Activated effector memory CD4-positive, alpha-beta T cell treated with anti-CD3 and anti-CD28 coated beads, Interleukin-2, amount 50 U/mL, for 16 hours (primary cell): ENCODE data around the gene GNPTAB.
"Not testable (repeated sequence)": the region's sequence is repeated elsewhere in the genome, so short reads cannot be mapped to it uniquely, and the experiment has no call there.

Experiments used
- DNase-seq: peaks from one replicate; pipeline ENCODE4 v3.0.0-alpha.2; 2020

GNPTAB gene

DNA sequence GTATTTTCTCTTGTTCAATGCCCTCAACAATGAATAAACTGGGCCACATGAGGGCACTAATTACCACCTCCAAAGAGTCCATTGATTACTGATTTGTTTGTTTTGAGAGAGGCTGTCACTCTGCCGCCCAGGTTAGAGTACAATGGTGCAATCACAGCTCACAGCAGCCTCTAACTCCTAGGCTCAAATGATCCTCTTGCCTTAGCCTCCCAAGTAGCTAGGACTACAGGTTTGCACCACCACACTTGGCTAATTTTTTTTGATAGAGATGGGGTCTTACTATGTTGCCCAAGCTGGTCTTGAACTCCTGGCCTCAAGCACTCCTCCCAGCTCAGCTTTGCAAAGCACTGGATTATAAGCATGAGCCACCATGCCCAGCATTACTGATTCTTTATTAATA lies 63.2 kb downstream of the GNPTAB start:
- DNase-seq: no peak

DNA sequence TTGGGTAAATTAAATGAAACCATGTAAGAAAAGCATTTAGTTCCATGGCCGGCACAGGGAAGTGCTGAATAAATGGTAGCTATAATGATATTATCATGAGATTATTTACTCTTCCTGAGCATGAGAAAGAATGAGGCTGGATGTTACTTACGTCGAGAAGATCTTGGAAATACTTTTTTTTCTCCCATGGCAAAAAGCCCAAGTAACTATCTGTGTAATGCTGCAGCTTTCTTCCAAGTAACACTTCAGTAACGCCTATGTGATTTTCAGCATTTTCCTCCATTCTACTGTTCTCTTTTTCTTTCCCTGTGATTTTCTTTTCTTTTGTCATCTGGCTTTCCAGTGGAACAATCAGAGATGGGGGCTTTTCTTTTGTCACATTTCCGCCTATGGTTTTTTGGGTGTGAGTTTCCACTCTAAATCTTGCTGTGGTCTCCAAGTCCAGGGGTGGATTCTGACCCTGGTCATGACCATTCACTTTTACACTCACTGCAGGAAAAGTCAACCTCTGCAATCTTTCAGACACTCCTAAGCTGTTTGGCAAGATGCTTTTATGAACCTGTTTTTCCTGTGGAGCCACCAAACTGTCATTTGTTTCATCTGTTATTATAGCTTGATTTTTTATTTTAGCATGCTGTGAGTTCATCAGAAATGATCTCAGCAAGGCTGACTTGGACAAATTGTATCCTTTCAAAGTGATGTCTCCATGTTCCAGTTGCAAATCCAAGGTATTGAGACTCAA lies 66.5 kb downstream of the GNPTAB start:
- DNase-seq: no peak

DNA sequence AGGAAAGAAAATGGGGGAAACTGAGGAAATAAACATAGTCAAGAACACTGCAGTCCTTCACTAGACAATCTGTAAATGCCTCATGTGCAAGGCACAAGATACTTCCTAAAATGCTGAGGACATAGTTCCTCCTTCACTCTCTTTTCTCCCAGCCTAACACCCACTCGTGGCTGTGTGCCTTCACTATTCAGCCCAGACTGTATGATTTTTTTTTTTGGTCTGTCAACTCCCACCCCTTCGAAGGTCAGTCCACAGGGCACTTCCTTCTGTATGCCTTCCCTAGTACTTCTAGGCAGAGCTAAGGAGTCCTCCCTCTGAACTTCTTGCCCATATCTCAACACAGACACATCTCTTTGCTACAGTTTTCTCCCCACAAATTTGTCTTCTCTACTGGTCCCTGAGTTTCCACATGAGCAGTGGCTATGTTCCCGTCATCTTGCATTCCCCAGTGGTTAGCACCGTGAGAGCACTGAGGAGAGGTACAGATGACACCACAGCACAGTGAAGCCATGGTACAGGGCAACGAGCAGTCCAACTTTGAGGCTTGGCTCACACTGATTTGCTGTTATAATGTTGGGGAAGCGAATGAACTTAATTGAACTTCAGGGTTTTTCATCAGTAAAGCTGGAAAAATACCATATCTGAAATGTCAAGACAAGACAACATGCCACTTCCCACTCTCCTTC lies 67.4 kb downstream of the GNPTAB start:
- no peak for DNase-seq

GRCh38 chr12:101761781-101762180 lies 69.0 kb downstream of the GNPTAB start:
- DNase-seq: no peak

DNA sequence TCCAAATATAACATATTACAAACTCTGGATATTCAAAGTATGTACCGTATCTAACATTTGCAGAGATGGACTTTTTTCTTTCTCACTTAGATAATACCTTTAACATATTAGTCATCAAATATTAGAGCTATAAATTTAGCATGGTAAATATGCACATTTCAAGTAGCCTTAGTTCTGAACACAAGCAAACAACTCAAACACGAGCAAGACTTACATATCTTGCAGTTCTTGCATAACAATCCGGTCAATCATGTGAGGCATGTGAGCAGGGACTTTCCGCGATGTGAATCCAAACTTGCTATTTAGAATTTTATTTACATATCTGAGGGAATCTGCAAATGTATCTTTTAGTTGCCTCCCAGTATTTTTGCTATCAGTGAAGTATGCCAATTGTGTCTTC lies 69.4 kb downstream of the GNPTAB start:
- DNase-seq: no peak

DNA sequence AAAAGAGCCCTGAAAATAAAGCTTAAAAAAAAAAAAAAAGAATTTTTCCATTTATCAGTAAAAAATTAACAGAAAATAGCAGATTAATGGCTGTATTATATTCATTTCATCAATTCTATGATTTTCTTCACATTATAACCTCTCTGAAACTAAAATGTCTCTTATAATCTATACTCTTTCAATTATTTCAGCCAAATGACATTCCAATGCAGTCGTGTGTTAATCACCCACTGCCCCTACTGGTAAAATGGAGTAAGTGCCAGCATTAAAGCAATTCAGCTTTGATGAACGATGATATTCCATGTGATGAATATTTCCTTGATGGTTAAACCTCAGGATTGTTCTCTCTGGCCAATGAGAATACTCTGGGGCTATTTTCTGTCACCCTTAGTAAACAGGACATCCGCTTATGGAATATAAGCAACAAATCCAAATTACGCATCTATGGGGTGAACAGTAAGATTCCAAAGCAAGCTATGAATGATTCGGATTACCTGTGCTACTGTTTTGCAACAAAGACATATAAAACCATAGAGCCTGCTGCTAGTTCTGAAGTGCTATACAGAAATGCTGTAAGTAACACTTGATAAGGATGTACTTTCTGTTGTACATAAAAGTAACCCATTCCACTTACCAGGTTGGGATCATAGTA lies 71.2 kb downstream of the GNPTAB start:
- no peak for DNase-seq

DNA sequence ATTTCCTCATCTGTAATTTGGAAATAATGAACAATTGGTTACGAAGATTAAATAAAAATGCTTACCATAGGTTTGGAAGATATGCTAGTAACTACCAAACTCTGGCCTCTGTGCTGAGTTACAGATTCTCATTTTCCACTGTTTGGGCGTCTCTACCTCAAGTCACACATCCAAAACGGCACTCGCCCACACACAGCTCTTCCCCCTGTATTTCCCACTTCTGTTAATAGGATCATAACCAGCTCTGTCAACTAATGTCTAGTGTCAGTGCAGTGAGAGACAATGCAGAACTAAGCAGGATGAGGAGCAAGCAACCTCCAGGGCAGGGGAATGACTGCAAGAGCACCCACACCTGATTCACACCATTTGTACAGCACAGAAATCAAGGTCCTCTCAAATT lies 80.6 kb downstream of the GNPTAB start:
- no peak for DNase-seq

DNA sequence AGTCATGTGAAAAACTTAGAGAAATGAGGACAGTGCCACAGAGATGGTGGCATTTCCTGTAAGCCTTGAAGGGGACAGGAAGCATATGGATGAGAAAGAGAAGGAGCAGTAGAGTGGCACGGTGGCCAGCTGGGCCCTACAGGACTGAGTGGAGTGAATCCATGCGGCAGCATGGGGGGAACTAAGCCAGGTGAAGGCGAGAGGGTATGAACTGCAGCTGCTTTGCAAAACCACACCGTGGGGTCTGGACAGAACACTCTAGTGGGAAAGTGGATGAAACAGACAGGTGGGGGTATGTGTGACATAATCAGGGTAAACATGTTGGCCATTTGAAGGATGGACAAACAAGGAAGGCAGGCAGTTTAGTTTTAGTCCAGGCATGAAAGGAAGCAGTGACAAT lies 81.1 kb downstream of the GNPTAB start:
- DNase-seq: no peak

GRCh38 chr12:101748907-101749306 lies 81.9 kb downstream of the GNPTAB start:
- DNase-seq: no peak

DNA sequence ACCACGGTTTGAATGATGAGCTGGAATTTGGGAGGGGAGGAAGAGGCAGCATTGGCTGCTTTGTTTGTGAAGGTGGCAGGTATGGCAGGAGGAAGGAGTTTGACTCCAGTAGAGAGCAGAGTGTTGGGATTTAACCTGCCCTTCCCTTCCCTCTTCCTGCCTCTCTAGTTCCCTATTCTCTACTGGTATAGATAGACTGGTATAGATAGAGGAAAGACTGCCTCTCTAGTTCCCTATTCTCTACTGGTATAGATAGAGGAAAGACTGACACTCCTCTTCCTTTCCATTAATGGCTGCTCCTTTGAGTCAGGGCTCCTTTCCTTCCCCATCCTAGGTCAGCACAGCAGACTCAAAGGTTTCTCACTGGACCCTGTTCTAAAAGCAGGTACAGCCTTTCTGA lies 83.1 kb downstream of the GNPTAB start:
- no peak for DNase-seq

DNA sequence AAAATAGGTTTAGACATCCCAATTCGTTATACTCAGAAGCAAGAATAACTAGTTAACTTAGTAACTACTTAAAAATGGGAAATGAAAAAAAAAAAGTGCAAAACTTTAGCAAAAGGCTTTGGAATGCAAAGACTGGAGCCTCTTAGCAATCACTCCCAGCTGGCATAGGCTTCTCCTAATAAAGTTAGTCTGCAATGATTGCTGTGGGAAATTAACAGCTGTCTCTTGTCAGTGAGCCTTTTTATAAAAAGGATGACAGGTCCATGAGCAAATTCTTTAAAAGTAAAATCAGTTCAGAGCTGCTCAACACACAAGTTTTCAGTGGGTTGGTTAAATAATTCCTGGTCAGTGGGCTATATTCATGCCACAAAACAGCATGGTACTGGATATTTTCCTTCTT lies 84.1 kb downstream of the GNPTAB start:
- DNase-seq: no peak

- DNase-seq: no peak
Measured at GRCh38 chr12:101746196-101746595, 84.6 kb downstream of the GNPTAB start.

- no peak for DNase-seq
Measured at GRCh38 chr12:101745481-101745880, 85.3 kb downstream of the GNPTAB start.

DNA sequence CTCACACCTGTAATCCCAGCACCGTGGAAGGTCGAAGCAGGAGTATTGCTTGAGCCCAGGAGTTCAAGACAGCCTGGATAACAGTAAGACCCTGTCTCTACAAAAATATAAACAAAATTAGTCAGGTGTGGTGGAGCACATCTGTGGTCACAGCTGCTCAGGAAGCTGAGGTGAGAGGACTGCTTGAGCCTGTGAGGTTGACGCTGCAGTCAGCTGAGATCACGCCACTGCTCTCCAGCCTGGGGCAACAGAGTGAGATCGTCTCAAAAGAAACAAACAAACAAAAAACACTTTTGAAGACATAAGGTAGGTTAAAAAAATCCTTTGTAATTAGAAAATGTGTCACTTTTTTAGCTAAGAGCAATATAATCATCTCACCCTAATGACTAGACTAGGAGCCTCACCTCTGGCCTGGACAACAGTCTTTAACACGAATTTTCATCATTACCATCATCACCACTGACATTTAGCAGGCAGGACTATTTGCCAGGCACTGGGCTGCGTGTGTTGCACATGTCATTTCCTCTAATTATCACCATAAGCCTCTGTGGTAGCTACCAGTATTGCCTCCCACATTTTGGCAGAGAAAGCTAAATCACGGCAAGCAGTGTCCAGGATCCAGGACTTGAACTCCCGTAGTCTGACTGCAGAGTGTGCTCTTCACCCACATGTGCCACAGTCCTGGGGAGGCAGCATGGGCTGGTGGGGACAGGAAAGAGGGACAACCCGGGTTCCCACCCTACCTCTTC lies 86.9 kb downstream of the GNPTAB start:
- DNase-seq: no peak

- no peak for DNase-seq
Measured at GRCh38 chr12:101743242-101743641, 87.5 kb downstream of the GNPTAB start.

- no peak for DNase-seq
Measured at GRCh38 chr12:101740980-101741379, 89.8 kb downstream of the GNPTAB start.

DNA sequence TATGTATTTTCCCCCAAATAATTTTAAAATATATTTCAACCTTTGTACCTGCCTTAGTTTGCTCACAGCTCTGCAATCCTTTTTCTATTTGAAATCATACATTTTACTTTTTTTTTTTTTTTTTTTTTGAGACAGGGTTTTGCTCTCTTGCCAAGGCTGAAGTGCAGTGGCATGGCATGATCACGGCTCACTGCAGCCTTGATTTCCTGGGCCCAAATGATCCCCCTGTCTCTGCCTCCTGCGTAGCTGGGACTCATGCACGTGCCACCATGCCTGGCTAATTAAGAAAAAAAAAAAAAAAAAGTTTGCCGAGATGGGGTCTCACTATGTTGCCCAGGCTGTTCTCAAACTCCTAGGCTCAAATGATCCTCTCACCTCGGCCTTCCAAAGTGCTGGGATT lies 90.2 kb downstream of the GNPTAB start:
- no peak for DNase-seq

DNA sequence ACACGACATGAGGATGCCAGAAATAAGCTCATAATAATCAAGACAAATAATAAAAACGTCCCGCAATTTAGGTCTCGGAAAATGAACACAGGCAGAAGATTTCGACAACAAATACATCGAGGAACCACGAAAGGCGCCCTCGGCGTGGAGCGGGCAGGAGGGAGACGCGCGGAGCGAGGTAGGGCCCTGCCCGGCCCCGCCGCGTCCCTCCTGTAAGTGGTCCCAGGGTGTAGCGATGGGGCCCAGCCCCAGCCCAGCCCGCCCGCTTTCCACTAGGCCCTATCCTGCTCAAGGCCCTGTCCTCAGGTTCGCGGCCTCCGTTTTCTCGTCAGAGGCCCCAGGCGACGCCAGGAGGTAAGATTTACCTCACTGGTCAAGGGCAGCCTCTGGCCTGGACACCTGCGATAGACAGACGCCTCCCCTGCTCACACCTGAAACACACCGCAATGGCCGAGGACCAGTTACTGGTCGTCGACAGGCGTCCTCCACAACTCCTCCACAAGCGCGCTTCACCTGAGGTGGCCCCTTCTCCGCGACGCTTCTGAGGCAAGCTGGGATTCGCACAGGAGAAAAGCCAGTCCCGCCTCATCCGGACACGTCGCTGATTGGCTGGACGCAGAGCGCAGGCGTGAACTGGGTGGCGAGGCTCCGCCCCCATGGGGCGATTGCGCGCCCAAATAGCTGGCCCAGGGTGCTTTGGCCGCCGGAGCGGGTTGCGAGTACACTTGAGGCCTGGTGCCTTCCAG lies 91.7 kb downstream of the GNPTAB start, which contains the start of gene SYCP3:
TSS of gene SYCP3 (minus strand) at position 543 of the 746 bp plus-strand sequence. CDS start 1,527 bp downstream, outside the sequence.
- no peak for DNase-seq

DNA sequence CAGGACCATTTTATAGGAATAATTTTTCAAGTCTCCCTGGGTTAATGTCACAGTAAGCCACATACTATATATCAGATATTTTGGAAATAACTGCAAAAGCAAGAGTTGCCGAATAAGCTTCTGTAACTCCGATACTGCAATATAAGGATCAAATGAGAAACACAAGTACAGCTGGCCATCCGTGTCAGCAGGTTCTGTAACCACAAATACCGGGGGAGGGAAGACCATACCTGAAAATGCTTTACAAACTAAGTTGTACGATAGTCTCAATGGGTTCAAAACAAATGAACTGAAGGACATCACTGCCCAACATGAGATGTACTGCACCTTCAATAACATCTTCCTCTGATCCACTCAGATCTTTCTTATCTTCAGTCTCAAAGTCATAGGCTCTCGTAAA lies 93.3 kb downstream of the GNPTAB start:
- DNase-seq: no peak

DNA sequence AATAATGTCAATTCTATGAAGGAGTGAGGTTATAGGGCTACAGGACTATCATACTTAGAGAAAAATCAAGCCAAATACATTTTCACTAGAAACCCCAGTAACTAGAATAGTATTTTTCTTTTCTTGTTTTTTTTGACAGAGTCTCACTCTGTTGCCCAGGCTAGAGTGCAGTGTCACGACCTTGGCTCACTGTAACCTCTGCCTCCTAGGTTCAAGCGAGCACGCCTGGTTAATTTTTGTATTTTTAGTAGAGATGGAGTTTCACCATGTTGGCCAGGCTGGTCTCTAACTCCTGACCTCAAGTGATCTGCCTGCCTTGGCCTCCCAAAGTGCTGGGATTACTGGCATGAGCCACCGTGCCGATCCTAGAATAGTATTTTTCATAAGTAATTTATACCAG lies 96.3 kb downstream of the GNPTAB start:
- not testable (repeated sequence) for DNase-seq

GRCh38 chr12:101733166-101733565 lies 97.6 kb downstream of the GNPTAB start:
- no peak for DNase-seq

DNA sequence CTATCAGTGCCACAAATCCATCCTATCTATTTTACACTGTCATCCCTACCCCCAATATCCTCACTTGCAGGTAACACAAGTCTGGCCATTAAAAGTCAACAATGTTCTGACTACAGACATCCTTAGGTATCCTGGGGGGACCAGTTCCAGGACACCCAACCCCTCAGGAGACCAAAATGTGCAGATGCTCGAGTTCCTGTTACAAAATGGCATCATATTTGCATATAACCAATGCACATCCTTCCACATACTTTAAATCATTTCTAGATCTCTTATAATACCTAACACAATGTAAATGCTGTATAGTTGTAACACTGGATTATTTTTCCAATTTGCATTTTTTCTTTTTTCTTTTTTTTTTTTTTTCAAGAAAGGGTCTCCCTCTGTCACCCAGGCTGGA lies 98.4 kb downstream of the GNPTAB start:
- DNase-seq: no peak

DNA sequence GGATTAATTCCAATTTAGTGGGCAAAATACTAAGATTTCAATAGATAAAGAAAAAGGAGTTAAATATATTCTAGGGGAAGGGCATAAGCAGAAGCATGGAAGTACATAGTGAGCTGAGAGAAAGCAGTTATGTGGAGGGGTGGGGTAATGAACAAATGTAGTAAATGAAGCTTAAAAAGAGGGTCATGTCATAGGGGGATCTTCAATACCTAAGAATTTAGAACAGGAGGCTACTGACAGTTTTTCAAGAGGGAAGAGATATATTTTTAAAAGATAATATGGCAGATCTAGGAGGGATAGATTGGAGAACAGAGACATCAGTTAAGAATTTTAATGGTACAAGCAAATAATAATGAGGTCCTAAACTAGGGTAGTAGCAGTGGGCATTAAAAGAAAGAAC lies 100.9 kb downstream of the GNPTAB start:
- DNase-seq: no peak
